GM06990 (cell line): ENCODE measurements around the gene KRTAP5-2.

Experiments
- DNase-seq: peaks from one replicate; pipeline ENCODE4 v3.0.0-alpha.2; 2011; ENCODE audit not compliant: insufficient read length; ENCODE audit errors: extremely low read depth
- H3K27me3 ChIP-seq: replicated peaks from 2 replicates; pipeline ENCODE4 v1.6.0; 2011; ENCODE audit warnings: low read length; ENCODE audit not compliant: control insufficient read depth, insufficient read depth
- H3K36me3 ChIP-seq: 2 replicates; pipeline ENCODE4 v1.5.1; 2011; ENCODE audit warnings: low read length; ENCODE audit not compliant: control insufficient read depth, insufficient read depth
- H3K4me3 ChIP-seq: replicated peaks from 2 replicates; pipeline ENCODE4 v1.5.1; 2011; ENCODE audit warnings: low read depth, mild to moderate bottlenecking, control low read depth, low read length
- CTCF ChIP-seq: IDR thresholded peaks from 2 replicates; pipeline ENCODE4 v1.5.1; 2011; ENCODE audit warnings: low read length, control low read depth, mild to moderate bottlenecking, inconsistent platforms; ENCODE audit not compliant: insufficient read depth, poor library complexity, severe bottlenecking

KRTAP5-2 gene

GRCh38 chr11:1563149-1563638, 34.9 kb downstream of the KRTAP5-2 start:
- no peak for DNase-seq
- TF ChIP-seq CTCF = no peak
- H3K27me3 ChIP-seq = no peaks in the 10 kb centered on the region; the same call in none of the 2 replicates
- no peaks in the 10 kb centered on the region for H3K36me3 ChIP-seq
- H3K4me3 ChIP-seq = no peak overlapping the region

GRCh38 chr11:1562469-1563148, 35.5 kb downstream of the KRTAP5-2 start:
- no peak for DNase-seq
- Histone ChIP-seq H3K4me3 (no peak overlapping the region), H3K36me3 (no peaks in the 10 kb centered on the region), H3K27me3 (no peaks in the 10 kb centered on the region; the same call in none of the 2 replicates)
- TF ChIP-seq CTCF = no peak

- Histone ChIP-seq H3K36me3 (no peaks in the 10 kb centered on the region), H3K27me3 (no peaks in the 10 kb centered on the region; the same call in none of the 2 replicates), H3K4me3 (no peak overlapping the region)
- DNase-seq = no peak
- TF ChIP-seq CTCF = no peak
Observed at GRCh38 chr11:1561955-1562354, 36.1 kb downstream of the KRTAP5-2 start.

- H3K27me3 ChIP-seq = no peaks in the 10 kb centered on the region; the same call in none of the 2 replicates
Observed at GRCh38 chr11:1561266-1561665, 36.8 kb downstream of the KRTAP5-2 start.

GRCh38 chr11:1560649-1561251, 37.3 kb downstream of the KRTAP5-2 start:
- no peaks in the 10 kb centered on the region for H3K36me3 ChIP-seq
- H3K4me3 ChIP-seq = no peak overlapping the region
- no peaks in the 10 kb centered on the region; the same call in none of the 2 replicates for H3K27me3 ChIP-seq
- DNase-seq = no peak
- TF ChIP-seq CTCF = no peak

More at GRCh38 chr11:1561266-1561665, 36.8 kb downstream of the KRTAP5-2 start:
- TF ChIP-seq CTCF = no peak
- no peak for DNase-seq
- Histone ChIP-seq H3K4me3 (no peak overlapping the region), H3K36me3 (no peaks in the 10 kb centered on the region)
